Amygdala (tissue), 56 donors: ENCODE measurements around the gene TTC21A.

Experiments used
- DNase-seq, 56 donors: peaks; one replicate each; lab custom pipeline; 2025; lab: John Stamatoyannopoulos, UW

Gene TTC21A

GRCh38 chr3:39173318-39174125, 66.0 kb downstream of the TTC21A start:
- no peak for DNase-seq

GRCh38 chr3:39176025-39176714, 68.7 kb downstream of the TTC21A start:
- no peak for DNase-seq

- peak in 52 of 56 donors; percentile 20 to 90 (median 67) for DNase-seq
Observed at GRCh38 chr3:39177708-39178332, 70.3 kb downstream of the TTC21A start.

- DNase-seq, result no peak
Observed at GRCh38 chr3:39178553-39178952, 71.1 kb downstream of the TTC21A start.

- no peak for DNase-seq
Observed at GRCh38 chr3:39180183-39180545, 72.7 kb downstream of the TTC21A start.

GRCh38 chr3:39180546-39181346, 73.3 kb downstream of the TTC21A start:
- DNase-seq, result peak in 43 of 56 donors; percentile 17 to 77 (median 51)

GRCh38 chr3:39181408-39182335, 74.2 kb downstream of the TTC21A start:
- DNase-seq, result no peak

- peak in 10 of 56 donors; percentile 21 to 48 (median 34) for DNase-seq
Observed at GRCh38 chr3:39183211-39184080, 76.0 kb downstream of the TTC21A start.

GRCh38 chr3:39184081-39184967, 76.8 kb downstream of the TTC21A start:
- no peak for DNase-seq

GRCh38 chr3:39184968-39185285, 77.4 kb downstream of the TTC21A start:
- DNase-seq, result no peak

- DNase-seq, result no peak
Observed at GRCh38 chr3:39185326-39185958, 78.0 kb downstream of the TTC21A start.

GRCh38 chr3:39185959-39186691, 78.6 kb downstream of the TTC21A start:
- no peak for DNase-seq

GRCh38 chr3:39186692-39187151, 79.2 kb downstream of the TTC21A start:
- DNase-seq, result no peak

- no peak for DNase-seq
Observed at GRCh38 chr3:39187372-39188155, 80.1 kb downstream of the TTC21A start.
